HG02642 (cell line): ENCODE data around the gene PRKCE.

Experiments used
- ATAC-seq: cut with Tn5 transposase; IDR thresholded peaks from one replicate; pipeline ENCODE4 v1.9.1; 2021; ENCODE audit warnings: mild to moderate bottlenecking; ENCODE audit not compliant: unreplicated experiment, poor library complexity

PRKCE gene

GRCh38 chr2:46076875-46077274, 425.4 kb downstream of the PRKCE start:
- ATAC-seq, result no peak

GRCh38 chr2:46077522-46078107, 426.1 kb downstream of the PRKCE start:
- no peak for ATAC-seq

- no peak for ATAC-seq
Measured at GRCh38 chr2:46079985-46080560, 428.6 kb downstream of the PRKCE start.

GRCh38 chr2:46082531-46083485, 431.3 kb downstream of the PRKCE start:
- ATAC-seq, result no peak

- no peak for ATAC-seq
Measured at GRCh38 chr2:46086578-46087070, 435.1 kb downstream of the PRKCE start.

- ATAC-seq, result no peak
Measured at GRCh38 chr2:46087492-46087891, 436.0 kb downstream of the PRKCE start.

- ATAC-seq, result no peak
Measured at GRCh38 chr2:46091004-46091403, 439.5 kb downstream of the PRKCE start.

GRCh38 chr2:46091961-46092667, 440.6 kb downstream of the PRKCE start:
- no peak for ATAC-seq

GRCh38 chr2:46094689-46095088, 443.2 kb downstream of the PRKCE start:
- no peak for ATAC-seq

- ATAC-seq, result no peak
Measured at GRCh38 chr2:46095830-46096229, 444.4 kb downstream of the PRKCE start.

GRCh38 chr2:46096260-46096659, 444.8 kb downstream of the PRKCE start:
- no peak for ATAC-seq

- ATAC-seq, result no peak
Measured at GRCh38 chr2:46097714-46098480, 446.4 kb downstream of the PRKCE start.

- no peak for ATAC-seq
Measured at GRCh38 chr2:46098621-46099062, 447.2 kb downstream of the PRKCE start.

GRCh38 chr2:46101557-46102220, 450.2 kb downstream of the PRKCE start:
- no peak for ATAC-seq

GRCh38 chr2:46106690-46107089, 455.2 kb downstream of the PRKCE start:
- ATAC-seq, result no peak

- no peak for ATAC-seq
Measured at GRCh38 chr2:46114996-46115395, 463.5 kb downstream of the PRKCE start.

GRCh38 chr2:46116150-46116549, 464.7 kb downstream of the PRKCE start:
- ATAC-seq, result no peak

- no peak for ATAC-seq
Measured at GRCh38 chr2:46116553-46116991, 465.1 kb downstream of the PRKCE start.

- no peak for ATAC-seq
Measured at GRCh38 chr2:46117379-46117778, 465.9 kb downstream of the PRKCE start.
